GM12874 (cell line): ENCODE results near the gene SPAST.
A peak's percentile ranks its signal among the peaks of the same experiment; 100 is the strongest.

Experiments used
- CTCF ChIP-seq: IDR thresholded peaks from 2 replicates; pipeline ENCODE4 v1.5.1; 2011; ENCODE audit warnings: low read depth, mild to moderate bottlenecking, control low read depth, low read length, moderate library complexity; ENCODE audit not compliant: insufficient read depth

The SPAST gene

GRCh38 chr2:32063310-32064020 is at the start of gene SPAST:
SPAST (plus strand) TSS chr2:32063556; CDS start chr2:32063832, 276 bp downstream.
- peak; percentile 52 for TF ChIP-seq CTCF

- no peak for TF ChIP-seq CTCF
Measured at GRCh38 chr2:32039447-32040219, 23.7 kb upstream of the SPAST start, which contains the start of gene DPY30. DPY30 (minus strand) TSS chr2:32039805; CDS start chr2:32039456, 349 bp downstream.

- no peak for TF ChIP-seq CTCF
Measured at GRCh38 chr2:32043561-32043960, 19.8 kb upstream of the SPAST start.

GRCh38 chr2:32051836-32052439 is 11.4 kb upstream of the SPAST start:
- no peak for TF ChIP-seq CTCF

GRCh38 chr2:32058130-32058529 is 5.2 kb upstream of the SPAST start:
- no peak for TF ChIP-seq CTCF

- TF ChIP-seq CTCF: no peak
Measured at GRCh38 chr2:32060266-32060665, 3.1 kb upstream of the SPAST start.

GRCh38 chr2:32061430-32061829 is 1.9 kb upstream of the SPAST start:
- TF ChIP-seq CTCF: no peak
